Stimulated activated CD4-positive, alpha-beta T cell treated with anti-CD3 and anti-CD28 coated beads, TNF-alpha, amount 100 ng/mL, for 24 hours (primary cell): ENCODE measurements around the gene CNOT6L.

ENCODE experiments used
- DNase-seq, 3 experiments: peaks; one replicate each; pipeline ENCODE4 v3.0.0-alpha.2; 2020; ENCODE audit warnings: low read depth in 3 of 3

CNOT6L gene

DNA sequence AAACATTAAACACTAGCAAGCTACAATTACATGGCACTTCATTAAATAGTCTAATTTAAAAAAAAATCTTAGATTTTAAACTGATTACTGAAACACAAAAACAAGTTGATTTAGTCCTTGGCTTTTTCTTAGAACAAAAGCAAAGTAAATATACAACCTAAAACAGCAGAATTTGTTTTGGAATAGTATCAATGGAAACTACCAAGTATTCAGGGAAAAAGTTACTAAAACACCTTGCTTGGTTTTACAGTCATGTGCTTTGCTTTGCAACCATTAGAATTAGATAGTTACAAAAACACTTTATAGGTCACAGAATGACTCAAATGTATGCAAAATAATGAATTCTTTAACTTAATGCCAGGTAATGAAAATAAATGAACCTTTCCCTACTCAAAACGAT, 105.3 kb downstream of the CNOT6L start:
- DNase-seq, result no peak

DNA sequence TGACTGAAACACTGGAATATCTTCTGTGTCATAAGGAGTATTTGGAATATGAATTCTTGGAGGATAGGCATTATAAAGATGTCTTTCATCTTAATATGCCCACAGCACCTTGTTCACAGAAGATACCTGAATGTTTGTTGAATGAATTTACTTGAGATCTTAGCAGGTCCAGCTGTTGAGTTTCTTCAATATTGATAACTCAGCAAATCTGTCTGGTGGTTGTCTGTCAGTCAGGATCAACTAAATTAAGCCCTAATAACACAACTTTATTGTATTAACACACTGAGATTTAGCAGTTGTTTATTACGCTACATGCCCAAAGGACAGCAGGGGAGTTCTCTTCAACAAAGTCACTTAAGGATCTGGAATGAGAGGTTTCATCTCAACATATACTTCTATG, 106.5 kb downstream of the CNOT6L start:
- DNase-seq, result no peak

DNA sequence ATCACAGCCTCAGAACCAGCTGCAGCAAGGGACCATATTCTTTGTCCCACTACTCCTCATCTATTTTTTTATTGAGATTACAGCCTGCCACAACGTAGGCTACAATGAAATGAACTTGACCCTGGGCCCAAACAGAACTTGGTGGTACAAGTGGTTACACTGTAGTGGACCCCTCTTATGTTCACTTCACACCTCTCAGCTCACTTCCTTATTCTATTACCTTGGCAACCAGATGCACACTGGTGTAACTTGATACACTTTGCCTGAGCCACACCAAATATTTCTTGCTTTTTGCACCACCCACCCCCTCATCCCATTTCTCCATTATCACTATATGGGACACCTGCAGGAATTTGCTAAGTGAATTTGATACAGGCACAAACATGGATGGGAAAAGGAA, 107.7 kb downstream of the CNOT6L start:
- DNase-seq, result no peak

DNA sequence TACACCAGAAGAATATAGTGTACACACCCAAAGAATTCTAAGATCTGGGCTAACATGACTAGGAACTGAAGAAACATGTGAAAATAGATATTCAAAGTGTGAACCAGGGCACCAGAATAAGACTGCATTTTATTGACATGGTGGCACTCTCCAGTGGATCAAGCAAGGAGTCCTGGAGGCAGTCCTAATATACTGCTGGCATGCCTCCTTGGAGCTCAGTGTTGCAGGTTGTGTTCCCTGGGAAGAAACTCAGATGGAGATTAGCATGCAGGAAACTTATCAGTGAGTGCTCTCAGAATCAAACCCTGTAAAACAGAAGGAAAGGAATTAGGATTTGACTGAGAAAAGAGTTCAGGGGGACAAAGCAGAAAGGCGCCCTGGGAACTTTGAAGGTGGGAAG, 108.5 kb downstream of the CNOT6L start:
- DNase-seq, result no peak

DNA sequence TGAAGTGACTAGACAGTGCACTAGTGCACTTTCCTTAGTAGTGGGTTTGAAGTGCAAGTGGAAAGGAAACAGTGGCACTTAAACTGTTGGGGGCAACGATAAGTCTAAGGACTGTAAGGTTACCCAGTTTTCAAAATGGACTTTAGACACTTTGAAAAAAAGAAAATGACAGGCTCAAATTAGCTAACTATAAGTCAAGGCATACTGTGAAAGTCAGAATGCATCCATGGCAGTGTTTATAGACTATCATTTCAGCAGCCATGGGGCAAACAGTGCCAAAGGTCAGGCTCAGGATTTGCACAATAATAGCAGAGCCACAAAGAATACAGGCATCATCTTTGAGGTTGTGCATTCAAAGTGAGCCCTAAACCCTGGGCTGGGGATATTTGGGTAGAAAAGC, 109.1 kb downstream of the CNOT6L start:
- no peak for DNase-seq

DNA sequence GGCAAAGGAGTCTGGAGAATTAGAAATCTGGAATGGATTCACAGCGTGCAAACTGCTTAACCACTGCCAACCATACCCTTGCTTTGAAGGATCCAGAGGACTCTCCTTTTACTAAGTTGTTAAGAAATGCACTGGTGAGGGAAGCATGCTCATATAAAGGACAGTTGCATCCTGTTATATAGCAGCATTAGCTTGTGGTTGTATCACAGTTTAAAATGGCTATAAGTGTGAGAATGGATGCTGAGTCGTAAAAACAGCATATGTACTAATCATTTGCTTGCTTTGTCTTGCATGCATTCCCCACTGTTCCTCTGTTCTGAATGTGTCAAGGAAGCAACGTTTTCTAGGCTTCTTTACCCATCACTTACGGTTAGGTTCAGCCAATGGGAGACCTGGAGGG, 112.5 kb downstream of the CNOT6L start:
- no peak for DNase-seq

DNA sequence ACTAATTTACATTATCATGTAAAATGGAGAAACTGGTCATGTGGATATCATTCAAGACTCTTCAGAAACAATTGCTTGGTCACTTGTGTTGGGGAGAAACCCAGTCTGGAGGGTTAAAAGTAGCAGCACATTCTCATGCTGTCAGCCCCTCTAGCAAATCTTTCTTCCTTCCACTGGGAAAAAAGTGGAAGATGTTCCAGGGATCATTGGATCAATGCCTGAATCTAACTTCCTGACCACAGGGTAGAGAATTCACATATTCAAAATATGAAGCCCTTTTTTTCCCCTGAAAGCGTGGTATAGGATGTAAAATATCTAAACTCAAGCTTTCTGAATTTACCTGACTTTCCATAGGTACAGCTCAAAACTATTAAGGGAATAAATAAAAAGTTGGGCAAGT, 115.5 kb downstream of the CNOT6L start:
- no peak for DNase-seq

DNA sequence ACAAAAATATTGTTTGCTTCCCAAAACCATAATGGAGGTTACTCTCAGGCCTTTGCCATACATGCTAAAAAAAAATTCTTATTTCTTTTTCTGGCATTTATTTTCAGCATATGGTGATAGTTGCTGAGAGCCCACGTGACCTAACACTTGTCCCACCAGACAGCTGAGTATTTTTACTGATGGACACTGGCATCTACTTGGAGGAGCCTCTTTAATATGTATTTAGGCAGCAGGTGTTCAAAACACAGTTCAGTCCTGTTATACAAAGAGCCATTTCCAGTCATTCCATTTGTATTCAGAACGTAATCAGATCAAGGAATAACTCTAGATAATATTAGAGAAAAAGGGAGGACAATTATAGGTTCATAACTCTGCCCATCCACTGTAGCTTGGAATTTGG, 118.0 kb downstream of the CNOT6L start:
- DNase-seq, result no peak

DNA sequence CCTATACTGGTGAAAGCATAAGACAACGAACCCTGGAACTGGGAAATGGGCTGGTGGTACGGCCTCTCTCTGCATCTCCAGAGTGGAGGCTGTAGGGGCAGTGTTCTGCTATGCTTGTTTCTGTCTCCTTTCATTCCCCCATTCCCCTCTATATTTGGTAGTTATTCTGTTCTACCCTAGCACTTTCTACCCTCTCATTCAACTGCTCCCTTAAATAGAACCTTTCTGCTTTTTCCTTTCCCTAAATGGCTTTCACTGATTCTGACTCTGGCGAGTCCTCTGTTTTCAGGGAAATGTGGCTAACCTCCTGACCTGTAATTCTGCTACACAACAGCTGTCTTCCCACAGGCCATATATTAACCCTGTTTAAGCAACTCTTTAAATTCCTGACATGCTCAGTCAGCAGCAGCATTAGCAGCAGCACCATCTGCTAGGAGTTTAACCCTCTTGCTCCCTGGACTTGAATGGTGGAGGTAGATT, 119.4 kb downstream of the CNOT6L start:
- DNase-seq, result no peak

DNA sequence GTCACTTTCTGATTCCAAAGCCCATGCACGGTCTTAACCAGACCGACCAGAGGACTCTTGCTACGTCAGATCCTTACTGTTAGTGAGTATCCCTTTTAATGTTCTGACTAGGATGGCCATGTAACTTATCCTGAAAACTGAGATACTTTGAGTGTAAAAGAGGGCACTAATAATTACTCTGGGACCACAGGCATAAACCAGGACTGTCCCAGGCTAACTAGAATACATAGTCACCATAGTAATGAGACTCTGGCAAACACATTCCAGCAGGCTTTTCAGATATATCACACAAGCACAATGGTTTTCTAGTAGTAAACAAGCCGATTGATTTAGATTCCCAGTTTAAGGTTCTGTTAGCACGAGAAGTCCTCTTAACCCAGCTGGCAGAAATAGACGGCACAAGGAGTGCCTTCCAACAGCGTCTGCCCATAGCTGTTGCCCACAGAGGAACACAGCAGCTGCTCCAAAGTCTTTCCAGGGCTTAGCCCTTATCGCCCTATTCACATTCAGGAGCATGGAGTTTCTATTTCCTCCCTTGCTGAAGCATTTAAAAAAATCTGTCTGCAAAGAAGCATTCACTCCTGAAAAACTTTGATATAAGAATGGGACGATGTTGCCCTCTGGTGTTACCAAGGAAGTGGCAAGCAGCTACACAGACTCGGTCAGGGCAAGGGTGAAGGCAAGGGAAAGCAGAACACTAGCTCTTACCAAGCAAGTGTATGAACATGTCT, 121.1 kb downstream of the CNOT6L start:
- no peak for DNase-seq

DNA sequence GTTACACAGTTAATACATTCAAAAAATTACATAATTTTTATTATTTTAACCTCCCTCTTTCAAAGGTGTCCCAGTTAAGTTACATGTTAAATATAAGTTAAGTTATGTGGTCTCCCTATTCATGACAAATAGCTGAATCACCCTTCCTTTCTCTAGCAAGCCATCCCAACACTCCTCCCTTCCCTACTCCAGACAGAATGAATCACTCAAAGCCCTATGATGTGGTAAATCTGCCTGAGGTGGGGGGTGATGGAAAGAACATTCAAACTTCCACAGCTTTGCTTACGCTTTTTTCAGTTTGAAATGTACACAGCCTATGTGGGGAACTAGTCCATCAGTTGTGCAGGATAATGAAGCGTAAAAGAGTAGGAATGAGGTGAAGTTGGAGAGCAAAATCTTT, 123.4 kb downstream of the CNOT6L start:
- DNase-seq, result no peak

DNA sequence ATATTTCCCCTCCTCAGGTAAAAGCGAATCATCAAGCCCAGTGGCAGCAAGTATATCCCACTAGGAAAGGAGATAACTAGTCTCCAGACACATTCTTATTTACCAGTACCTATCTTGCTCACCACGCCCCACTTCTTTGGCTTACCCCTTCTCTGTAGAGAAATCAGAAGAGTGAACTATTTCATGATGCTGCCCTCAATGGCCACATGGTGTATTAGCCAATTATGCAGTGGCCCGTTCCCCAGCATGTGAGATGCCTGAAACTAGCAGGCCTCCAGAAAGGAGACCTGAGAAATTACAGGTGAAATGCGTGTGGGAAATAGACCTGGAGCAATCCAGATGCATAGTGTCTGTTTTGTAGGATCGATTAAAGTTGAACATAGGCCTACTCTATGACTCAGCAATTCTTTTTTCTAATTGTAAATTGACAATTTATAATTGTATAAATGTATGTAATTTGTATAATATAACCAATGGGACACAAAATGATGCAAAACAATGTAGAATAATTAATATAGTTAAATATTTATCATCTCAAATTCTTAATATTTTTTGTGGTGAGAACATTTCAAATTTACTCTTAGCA, 126.2 kb downstream of the CNOT6L start:
- DNase-seq, result no peak

DNA sequence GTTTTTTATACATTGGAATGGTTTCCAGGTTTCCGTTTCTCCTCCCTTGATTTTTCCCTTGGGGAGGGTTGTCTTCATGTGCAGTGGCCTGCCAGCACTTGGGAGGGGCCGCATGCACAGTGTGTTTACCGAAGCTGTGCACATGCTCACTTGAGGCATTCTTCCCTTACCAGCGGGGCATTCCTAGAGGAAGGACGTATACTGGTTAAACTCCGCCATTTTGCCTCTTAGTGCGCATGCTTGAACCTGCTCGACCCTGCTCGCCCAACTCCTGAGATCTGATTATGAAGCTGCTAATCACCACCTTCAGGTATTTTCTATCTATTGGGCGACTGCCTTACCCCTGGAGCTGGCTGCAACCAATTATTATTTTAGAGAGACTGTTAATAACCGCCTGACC, 137.4 kb downstream of the CNOT6L start:
- DNase-seq, result no peak

DNA sequence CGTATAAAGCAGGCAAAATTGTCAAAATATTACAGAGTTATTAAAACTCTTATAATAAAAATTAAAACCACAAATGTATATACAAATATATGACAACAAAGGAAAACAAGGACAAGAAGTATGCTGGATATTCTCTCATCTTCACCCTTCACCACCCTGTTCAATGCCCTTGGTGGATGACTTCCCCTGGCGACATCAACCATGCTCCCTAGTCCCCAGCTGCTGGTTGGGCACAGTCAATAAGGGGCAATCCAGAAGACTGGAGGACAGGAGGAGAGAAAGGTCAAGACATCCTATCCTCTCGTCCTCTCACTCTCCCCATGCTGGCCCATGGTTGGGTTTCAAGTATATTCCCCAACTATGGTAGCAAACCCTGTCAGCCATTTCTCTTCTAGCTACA, 142.3 kb downstream of the CNOT6L start:
- no peak for DNase-seq

DNA sequence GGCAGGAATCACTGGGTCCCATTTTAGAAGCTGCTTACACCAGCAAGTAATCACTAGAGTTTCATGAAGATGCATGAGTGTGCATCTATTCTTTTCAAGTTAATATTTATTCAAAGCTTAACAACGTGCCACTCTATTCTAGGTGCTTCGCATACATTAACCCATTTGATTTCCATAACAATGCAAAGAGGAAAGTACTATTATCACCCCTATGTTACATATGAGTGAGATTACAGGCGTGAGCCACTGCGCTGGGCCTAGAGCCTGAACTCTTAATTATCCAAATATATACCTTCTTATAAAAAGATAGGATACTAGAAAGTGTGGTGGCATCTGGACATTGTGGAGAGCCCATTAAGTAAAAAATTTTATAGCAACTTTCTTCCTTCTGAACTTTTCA, 148.1 kb downstream of the CNOT6L start:
- DNase-seq, result no peak

DNA sequence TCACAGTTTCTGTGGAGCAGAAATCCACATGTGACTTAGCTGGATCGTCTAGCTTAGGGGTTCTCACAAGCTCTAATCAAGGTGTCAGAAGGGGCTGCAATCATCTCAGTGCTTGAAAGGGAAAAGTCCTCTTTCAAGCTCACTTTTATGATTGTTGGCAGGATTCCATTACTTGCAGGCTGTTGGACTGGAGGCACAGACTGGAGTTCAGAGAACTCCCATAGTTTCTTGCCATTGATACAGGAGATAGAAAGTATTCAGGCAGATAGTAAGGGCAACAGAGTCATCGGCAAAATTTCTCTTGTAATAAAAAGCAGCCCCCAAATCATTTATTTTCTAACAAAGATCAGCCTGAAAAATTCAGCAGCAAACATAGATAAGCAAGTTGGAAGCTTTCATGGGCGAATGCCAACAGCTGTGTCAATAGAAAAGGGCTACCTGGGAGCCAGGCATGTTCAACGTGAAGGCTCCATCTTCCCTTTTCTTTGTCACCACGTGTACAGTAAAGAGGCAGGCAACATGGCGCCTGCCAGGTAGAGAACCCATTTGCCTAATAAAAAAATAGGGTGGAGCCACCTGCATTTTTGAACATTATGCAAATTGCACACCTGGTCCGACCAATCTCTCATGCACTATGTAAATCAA, 149.1 kb downstream of the CNOT6L start:
- no peak for DNase-seq

DNA sequence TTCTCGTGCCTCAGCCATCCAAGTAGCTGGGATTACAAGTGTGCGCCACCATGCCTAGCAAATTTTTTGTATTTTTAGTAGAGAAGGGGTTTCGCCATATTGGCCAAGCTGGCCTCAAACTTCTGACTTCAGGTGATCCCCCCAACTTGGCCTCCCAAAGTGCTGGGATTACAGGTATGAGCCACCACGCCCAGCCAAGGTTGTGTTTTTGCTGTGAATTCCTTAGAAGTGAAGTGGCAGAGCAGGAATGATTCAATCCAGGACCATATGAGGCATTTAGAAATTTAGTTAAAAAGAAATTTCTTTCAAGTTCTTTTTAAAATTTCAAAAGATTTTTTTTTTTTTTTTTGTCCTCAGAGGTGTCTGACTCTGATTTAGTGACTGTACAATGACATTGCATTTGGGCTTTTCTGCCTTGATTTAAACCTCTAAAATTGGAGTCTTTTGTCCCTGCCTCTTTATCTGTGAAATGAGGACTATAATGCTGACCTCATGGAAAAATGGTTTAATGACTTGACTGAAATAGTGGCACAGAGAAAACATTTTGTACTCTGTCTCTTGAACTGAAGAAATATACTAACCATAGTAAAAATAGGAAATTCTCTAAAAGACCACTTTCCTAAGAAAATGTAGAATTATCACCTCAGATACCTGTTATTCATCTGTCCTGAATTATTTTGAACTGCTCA, 153.6 kb downstream of the CNOT6L start:
- DNase-seq, result no peak
